Jurkat, Clone E6-1 (cell line): ENCODE results near the gene HERC3.
A peak's percentile ranks its signal among the peaks of the same experiment; 100 is the strongest.

ENCODE experiments used
- DNase-seq: peaks from one replicate; pipeline ENCODE4 v3.0.0-alpha.2; 2011; ENCODE audit warnings: low read depth, low spot score
- H3K4me3 ChIP-seq: 2 replicates; pipeline ENCODE4 v1.5.1; 2011; ENCODE audit warnings: mild to moderate bottlenecking, low read length, control low read depth, moderate library complexity

HERC3 gene

DNA sequence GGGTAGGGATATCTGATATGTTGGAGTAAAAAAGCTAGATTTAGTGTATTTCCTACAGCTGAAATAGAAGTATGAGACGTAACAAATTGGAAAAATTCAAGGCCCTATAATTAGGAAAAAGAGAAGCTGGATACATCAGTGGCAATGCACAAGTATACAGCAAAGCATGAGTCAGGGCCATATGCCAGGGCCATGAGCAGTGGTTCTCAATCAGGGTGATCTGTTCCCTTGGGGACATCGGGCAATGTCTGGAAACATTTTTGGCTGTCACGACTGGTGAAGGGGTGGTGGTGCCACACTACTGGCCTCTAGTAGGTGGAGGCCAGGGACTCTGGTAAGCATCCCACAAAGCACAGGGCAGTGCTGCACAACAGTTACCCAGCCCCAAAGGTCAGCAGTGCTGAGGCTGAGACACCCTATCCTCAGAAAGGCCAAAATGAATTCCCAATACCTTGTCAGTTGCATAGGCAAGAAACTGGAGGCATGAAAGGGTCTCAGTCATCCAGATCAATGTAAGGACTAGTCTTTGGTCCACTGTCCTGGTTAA, 142.2 kb downstream of the HERC3 start:
- H3K4me3 ChIP-seq: no peak overlapping the region
- DNase-seq: no peak

DNA sequence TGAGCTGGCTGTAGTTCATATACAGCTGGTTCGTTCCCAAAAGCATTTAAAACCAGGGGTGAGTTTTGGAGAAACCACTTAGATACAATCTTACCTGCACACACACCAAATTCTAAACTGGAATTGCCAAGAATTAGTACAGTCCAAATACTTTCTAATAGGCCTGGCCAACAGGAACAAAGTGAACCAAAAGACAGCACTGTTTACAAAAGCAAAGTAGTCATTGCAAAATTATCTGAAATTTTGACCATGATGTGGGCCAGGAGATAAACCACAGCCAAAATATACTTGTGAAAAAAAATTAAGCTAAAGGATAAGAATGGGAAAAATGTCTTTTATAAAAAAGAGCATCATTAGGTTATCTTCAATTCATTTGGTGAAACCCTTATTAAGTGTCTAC, 143.3 kb downstream of the HERC3 start:
- no peak overlapping the region for H3K4me3 ChIP-seq
- no peak for DNase-seq

DNA sequence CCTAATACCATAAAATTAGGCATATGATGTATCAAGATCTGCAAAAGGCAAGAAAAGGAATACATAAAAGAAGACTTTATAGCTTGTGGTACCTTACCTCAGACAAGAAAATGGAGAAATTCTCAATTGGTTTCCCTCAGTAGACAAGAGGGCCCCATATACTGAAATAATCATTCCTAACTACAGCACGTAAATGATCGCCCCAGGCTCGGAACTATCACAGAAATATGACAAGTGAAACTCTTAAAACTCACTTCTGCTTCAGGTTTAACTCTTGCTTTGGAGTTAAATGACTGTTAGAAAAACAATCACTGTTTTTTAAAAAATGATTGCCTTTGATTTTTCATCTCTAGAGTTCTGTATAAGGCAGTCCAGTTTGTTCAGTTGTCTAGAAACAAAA, 144.0 kb downstream of the HERC3 start:
- H3K4me3 ChIP-seq: no peak overlapping the region
- DNase-seq: no peak

DNA sequence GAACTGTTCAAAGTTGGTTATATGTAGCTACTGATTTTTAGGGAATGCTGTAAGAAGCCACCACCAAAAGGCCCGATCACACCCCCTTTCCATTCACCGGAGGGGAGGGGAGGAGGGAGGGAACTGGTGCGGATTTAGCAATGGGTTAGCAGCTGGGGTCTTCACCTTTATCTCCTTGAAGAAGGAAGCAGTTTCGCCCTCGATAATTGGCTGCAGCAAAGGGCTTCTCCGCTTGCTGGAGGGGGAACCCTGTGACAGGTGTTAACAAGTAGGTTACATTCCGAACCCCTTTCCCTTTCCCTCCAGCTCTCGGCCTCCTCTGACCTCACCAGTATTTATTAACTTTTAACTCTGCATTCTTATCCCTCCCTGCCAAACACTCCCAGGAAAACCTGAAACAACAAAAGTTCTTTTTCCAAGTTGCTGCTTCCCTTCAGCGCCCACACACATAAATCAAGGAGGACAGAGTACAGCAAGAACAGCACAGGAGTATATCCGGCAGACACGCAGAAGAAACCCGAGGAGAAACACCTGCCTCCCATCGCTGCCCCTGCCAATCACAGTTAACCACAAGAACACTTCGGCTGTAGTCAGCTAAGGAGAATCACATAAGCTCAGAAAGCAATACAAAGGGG, 145.1 kb downstream of the HERC3 start:
- peak; percentile 86 for DNase-seq
- H3K4me3 ChIP-seq: no peak overlapping the region

DNA sequence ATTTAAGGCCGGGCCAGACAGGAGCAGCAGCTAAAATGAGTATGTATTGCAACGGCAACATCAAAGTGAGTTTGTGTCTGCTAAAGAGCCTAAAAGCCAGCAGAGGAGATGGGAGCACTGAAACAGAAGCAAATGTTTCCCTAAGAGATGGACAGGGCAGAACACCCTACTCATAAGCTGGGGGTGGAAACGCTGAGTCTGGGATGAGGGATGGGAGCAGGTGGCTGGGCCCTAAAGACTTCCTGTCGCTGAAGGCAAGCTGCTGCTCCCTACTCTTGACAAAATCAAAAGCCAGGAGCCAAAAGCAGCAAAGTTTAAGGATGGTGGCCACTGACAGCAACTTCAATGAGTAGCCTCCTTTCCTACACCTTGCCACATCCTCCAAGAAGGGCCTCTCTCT, 145.9 kb downstream of the HERC3 start:
- no peak for DNase-seq
- no peak overlapping the region for H3K4me3 ChIP-seq

DNA sequence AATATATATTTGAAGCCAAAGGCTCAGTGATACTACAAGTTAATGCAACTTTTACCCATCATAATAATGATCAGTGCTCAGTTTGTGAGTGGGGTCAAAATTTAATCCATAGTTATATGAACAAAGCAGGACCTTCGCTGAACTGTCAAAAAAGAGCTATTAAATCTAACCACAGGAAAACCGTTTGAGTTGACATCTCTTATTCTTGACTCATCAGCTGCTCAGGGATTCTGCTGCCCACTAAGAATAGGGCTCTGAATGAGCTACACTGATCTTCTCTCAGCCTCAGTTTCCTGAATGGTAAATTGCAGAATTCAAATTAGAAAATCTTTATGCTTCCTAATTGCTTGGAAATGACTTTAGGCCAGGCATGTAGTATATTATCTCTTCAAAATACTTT, 150.3 kb downstream of the HERC3 start:
- no peak for DNase-seq
- H3K4me3 ChIP-seq: no peak overlapping the region

DNA sequence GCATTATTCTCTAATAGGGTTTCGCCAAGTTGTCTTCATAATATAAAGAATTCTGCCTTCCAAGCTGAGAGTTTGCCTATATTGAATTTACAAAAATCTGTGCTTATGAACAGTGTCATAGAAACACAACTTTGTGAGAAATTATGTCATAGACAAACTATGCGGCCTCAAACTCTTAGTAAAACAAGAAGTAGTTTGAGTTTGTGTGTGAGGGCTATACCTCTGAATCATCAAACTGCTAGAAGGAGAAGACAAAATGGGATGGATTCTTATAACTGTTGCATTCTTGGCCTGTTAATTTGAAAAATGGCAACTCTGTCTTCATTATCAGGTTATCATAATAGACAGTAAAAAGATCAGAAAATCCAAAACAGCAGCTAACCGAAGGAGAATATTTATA, 151.4 kb downstream of the HERC3 start:
- no peak overlapping the region for H3K4me3 ChIP-seq
- DNase-seq: no peak

DNA sequence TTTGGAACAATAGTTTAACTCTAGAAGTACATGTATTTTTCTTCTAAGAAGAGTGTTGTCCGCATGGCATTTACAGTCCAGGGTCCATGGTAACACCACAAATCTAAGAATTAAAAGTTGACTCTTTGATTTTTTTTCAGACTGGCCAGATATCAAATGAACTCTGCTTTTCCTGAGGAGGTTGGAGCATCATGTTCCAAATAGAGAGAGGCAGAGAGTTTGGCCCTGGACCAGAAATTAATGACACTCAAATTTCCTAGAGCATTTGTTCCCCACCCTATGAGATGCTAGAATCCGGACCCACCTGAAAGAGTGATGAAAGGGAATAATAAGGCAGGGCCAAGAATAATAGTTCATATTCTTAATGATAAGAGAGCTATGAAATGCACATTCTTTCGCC, 152.3 kb downstream of the HERC3 start:
- no peak overlapping the region for H3K4me3 ChIP-seq
- no peak for DNase-seq

DNA sequence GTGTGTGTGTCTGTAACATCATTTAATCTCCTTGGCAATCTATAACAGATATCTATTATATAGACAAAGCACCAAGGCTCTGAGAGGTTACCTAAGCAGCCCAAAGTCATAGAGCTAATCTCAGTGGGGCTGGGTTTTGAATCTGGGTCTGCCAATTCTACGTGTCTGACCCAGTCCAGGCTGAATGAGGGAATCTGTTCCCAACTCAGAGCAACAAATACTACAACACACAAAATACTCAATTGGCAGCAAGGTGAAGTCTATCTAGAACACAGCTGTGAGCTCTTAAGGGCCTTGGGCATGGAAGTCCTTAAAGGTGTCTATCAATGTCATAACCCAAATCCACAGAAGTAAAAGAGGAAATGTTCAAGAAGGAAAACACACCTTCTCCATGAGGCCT, 152.9 kb downstream of the HERC3 start:
- no peak for DNase-seq
- no peak overlapping the region for H3K4me3 ChIP-seq

DNA sequence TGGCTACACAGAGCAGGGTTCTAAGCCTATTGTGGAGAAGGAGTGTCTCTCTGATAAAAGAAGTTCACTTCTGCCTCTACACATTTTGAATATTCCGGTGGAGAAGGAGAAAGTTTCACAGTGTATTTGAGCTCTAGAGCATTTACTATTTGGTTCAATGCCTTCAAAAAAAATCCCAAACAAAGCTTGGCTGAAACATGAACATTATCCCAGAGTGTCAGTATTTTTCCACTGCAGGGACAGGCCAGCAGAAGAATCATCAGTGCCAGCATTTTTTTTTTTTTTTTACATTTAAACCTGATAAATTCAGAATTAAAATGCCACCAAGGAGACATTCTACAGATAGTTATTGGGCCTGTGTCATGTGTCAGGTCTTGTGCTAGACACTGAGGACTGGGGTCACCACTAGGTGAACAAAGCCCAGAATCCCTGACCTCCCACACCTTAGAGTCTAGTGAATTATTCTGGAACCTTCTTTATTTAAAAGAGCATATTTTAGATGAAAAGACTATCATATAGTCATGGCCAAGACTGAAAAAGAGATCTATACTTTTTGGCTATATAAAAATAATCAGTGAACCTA, 153.4 kb downstream of the HERC3 start:
- DNase-seq: no peak
- H3K4me3 ChIP-seq: no peak overlapping the region

DNA sequence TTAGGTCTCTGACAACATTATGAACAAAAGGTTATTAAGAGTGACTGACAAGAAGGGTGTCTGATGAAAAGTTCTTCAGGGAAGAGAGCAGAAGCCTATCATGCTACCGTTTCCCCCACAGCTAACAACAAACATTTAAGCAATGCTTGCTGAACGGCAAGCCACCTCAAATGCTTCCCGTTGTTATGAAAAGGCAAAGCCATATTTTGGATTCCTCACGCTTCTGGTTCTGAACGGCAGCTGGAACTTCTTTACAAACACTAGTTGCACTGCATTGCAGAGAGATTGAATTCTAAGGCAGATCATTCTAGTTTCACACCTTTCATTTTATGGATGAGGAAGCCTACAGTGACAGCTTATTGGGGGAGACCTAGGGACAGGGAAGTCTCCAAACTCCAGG, 153.9 kb downstream of the HERC3 start:
- H3K4me3 ChIP-seq: no peak overlapping the region
- no peak for DNase-seq

DNA sequence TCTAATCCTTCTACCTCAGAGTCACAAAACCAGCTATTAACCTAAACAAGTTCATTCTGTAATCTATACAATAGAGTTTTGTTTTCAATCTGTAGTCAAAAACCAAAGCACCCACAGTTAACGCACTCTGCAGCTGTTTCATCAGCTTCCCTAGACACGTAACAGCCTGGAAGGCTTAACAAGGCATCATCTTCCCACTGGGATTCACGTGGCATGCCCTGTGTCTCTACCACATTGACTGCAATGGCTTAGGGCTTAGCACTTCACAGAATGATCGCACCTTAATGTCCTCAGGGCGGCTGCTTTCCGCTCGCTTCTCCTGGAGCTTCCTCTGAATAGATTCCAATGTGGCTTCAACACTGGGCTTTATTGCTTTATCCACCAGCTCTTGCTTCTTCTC, 155.1 kb downstream of the HERC3 start:
- no peak overlapping the region for H3K4me3 ChIP-seq
- no peak for DNase-seq

DNA sequence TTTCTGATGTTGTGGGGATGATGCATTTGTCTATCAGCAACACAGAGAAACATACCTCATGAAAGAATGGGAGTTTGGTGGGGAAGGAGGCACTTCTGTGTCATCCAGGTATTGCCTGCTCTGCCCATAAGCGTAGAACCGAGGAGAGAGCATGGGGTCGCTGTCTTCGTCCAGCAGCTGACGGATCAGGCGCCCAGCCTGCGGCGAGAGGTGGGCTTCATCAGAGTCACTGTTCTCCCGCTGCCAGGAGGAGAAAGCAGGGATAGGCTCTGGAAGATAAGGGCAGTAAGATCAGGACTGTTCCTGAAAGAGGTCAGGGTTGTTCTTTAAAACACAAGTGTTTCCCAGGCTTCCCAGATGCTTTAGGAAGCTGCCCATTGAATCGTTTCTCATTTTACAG, 158.1 kb downstream of the HERC3 start:
- no peak for DNase-seq
- H3K4me3 ChIP-seq: no peak overlapping the region

DNA sequence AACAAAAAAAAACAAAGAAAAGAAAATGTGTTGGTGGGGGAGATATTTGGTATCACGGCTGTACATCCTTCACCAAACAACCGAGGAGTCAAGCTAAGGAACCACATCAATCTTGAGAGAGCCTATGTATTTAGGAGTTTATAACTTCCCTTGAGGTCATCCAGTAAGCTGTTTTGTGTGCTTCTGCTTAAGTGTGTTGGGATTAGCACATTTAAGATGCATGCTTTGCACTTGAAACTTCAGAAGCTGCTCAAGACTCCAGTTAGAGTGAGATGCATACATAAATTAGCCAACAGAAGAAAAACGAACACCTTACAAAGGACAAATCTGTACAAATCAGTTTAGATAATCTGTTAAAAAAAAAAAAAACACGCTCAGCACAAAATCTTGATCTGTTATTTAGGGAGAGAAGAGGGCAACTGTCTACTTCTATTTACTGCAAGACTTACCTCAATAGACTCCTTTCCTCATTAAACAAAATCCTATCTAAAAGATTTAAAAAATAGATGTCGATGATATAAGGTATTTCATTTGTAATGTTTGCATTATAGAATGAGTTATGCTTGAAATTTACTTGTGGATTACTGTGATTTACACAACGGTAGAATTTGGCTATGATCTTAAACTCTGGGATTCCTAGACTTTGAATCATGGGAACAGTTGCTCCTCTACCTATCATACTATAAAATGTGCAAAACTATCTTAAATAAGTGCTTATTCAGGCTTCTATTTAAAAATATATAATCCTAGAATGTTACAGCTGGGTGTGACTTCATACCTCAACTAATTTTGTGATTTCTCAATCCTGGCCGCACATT, 159.2 kb downstream of the HERC3 start:
- no peak for DNase-seq
- H3K4me3 ChIP-seq: no peak overlapping the region

DNA sequence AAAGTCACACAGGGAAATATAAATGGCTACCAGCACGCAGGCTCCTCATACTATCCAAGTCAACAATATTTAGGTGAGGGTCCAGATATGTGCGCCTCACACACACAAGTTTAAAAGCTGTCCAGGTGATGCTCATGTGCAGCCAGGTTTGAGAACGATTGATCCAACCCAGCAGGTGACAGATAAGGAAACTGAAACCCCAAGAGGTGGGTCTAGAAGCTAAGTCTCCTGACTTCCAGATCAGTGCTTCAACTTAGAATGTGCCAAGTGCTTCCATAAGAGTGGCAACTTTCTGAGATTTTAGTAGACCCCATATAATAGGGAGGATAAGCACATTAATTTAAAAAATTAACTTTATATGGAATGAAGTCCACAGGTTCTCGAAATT, 159.8 kb downstream of the HERC3 start:
- no peak overlapping the region for H3K4me3 ChIP-seq
- DNase-seq: no peak

DNA sequence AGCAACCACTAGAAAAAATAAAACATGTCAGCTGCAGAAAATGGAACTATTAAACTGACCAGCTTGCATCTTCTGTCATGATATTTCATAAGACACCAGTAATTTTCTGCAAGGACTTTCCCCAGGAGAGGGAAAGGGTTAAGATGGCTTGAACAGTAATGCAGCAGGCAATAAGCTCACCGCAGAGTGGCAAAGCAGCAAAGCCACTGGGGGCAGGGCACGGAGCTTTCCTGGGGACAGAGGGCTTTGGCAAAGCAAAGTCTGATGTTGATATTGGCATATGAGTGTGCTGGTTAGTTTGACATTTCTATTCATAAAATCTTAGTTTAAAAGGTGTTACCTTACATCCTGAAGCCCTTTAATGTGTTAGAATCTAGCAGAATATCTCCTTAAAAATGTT, 160.5 kb downstream of the HERC3 start:
- no peak overlapping the region for H3K4me3 ChIP-seq
- no peak for DNase-seq

DNA sequence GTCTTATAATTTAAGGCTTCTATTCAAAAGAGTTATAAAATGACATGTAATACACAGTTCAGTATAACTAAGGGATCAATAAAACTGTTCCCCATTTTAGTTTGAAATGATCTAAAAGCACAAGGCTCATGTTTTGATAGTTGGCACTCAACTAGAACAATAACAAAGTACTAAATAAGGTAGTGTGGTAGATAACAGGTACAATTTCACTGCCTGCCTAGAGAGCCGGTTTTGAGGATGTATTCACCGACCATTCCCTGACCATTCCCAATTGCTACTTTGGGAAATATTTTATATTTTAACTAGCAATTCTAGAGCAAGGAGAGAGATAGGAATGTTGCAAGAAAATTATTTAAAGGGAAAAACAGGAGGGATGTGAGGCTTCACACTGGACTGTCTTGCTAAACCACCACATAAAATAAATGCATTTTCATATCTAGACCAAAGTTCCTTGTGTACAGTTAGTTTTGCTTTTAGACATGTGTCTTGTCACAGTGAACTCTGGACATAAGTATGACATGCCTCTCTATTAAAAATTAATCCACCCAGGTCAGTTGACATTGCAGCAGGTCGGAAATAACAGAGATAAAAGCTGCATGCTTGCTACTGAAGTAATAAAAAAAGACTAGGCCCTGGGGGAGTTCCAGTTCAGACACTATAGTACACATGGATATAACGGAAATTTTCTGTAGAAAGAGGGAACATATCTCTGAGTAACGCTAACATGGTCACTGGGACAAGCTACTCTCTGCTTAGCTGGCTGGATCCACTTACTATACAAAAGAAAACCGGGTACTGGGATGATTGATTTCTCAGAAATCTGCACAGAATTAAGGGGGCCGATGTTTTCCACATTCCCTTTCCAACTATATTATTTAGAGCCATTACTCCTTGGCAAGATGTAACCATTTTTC, 161.6 kb downstream of the HERC3 start:
- no peak for DNase-seq
- H3K4me3 ChIP-seq: no peak overlapping the region

DNA sequence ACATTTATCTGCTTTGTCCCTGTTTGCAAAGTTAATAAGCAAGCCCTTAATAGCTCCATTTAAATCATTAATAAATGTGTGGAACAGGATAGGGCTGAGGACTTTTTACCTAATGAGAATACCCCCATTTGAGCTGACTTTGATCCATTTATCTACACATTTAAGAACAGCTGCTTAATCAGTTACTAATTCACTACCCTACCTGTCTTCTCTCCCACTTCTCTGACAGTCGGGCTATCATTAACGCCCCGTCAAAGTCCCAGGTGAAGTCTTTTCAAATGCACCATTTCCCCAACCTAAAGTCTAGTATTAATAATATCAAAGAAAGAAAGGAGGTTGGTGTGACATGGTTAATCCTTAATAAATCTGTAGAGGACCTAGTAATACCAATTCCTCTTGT, 162.5 kb downstream of the HERC3 start:
- no peak for DNase-seq
- no peak overlapping the region for H3K4me3 ChIP-seq

DNA sequence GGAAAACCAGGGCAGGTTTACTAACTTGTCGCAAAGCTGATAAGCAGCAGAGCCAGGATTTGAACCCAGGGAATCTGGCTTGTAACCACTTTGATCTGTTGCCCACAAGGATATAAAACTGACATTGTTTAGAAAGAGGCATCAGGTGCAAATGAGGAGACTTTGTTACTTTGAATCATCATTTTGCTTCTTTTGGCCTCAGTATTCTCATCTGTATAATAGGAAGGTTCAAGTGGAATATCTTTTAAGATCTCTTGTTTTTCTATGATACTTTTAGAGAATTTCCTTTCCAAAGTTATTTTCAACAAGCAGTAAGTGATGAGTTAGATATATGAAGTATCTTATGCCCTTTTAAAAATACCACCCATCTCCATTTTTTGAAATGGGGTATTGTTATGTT, 163.2 kb downstream of the HERC3 start:
- no peak for DNase-seq

More for the DNA sequence above, 163.2 kb downstream of the HERC3 start:
- no peak overlapping the region for H3K4me3 ChIP-seq
